ENCODE data around the gene SARNP. TPM values are rescaled to one million over a fixed set of nuclear protein-coding genes. Genes with fewer than 3 reads are reported as not detected.

Gene SARNP
- total RNA-seq, 1 donor from 2014 or later = 67.9 TPM

- Mint-ChIP-seq H3K4me1 (peaks cover 34% of the 10 kb centered on the region), H3K9me3 (no peaks in the 10 kb centered on the region), H3K36me3 (no peaks in the 10 kb centered on the region), H3K27me3 (ENCODE audit: low read depth) (no peaks in the 10 kb centered on the region), H3K27ac (no peak overlapping the region), H3K4me3 (no peak overlapping the region)
- DNase-seq (ENCODE audit: low spot score in 2 of 2, unreplicated experiment in 2 of 2) = no peak
- TF ChIP-seq, protein P1, sequence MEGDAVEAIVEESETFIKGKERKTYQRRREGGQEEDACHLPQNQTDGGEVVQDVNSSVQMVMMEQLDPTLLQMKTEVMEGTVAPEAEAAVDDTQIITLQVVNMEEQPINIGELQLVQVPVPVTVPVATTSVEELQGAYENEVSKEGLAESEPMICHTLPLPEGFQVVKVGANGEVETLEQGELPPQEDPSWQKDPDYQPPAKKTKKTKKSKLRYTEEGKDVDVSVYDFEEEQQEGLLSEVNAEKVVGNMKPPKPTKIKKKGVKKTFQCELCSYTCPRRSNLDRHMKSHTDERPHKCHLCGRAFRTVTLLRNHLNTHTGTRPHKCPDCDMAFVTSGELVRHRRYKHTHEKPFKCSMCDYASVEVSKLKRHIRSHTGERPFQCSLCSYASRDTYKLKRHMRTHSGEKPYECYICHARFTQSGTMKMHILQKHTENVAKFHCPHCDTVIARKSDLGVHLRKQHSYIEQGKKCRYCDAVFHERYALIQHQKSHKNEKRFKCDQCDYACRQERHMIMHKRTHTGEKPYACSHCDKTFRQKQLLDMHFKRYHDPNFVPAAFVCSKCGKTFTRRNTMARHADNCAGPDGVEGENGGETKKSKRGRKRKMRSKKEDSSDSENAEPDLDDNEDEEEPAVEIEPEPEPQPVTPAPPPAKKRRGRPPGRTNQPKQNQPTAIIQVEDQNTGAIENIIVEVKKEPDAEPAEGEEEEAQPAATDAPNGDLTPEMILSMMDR (IDR thresholded peaks at IDR 0.05; ENCODE audit: unreplicated experiment) = no peak
Observed at GRCh38 chr12:55733858-55734257, 83.7 kb downstream of the SARNP start.

DNA sequence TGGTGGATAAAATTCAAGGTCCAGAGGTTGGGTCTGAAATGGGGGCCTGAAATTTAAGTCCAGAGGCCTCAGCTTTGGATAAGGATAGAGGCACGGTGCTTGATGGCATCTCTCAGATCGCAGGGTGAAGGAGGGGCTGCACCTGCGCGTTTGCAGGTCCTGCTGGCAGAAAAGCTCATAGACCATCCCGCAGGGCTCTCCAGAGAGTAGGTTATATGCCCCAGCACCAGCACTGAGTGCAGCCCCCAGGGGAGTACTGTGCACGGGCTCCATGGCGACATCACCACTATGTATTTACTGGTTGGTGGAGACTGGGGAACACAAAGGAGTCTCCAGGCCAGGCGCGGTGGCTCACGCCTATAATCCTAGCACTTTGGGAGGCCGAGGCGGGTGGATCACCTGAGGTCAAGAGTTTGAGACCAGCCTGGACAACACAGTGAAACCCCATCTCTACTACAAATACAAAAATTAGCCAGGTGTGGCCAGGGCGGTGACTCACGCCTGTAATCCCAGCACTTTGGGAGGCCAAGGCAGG, 84.4 kb downstream of the SARNP start:
- H3K27ac Mint-ChIP-seq = no peak overlapping the region

DNA sequence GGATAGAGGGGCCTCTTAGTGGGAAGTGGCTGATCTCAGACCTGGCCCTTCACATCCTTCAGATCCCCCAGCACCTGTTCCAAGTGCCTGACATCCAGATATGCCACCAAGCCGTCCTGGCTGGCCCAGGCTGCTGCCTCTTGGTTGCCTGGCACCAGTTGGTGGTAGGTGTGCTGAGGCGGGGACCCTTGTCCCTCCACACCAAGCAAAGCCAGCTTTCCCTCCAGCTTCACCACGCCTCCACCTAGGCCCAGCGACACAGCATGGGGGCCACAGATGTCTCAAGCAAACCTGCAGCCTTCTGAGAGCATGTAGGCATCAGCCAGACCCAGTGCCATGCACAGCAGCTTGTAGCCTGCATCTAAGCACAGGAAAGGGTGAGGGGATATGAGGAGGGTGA, 85.2 kb downstream of the SARNP start:
- H3K9me3 Mint-ChIP-seq = no peaks in the 10 kb centered on the region
- DNase-seq (ENCODE audit: low spot score in 2 of 2, unreplicated experiment in 2 of 2) = no peak
- TF ChIP-seq, protein P1 (IDR thresholded peaks at IDR 0.05; ENCODE audit: unreplicated experiment) = no peak

More for the DNA sequence above, 84.4 kb downstream of the SARNP start:
- Mint-ChIP-seq H3K9me3 (no peaks in the 10 kb centered on the region), H3K36me3 (no peaks in the 10 kb centered on the region), H3K4me1 (peaks cover 30% of the 10 kb centered on the region), H3K27me3 (ENCODE audit: low read depth) (no peaks in the 10 kb centered on the region), H3K4me3 (no peak overlapping the region)
- TF ChIP-seq, protein P1 (IDR thresholded peaks at IDR 0.05; ENCODE audit: unreplicated experiment) = no peak
- no peak for DNase-seq (ENCODE audit: low spot score in 2 of 2, unreplicated experiment in 2 of 2)

DNA sequence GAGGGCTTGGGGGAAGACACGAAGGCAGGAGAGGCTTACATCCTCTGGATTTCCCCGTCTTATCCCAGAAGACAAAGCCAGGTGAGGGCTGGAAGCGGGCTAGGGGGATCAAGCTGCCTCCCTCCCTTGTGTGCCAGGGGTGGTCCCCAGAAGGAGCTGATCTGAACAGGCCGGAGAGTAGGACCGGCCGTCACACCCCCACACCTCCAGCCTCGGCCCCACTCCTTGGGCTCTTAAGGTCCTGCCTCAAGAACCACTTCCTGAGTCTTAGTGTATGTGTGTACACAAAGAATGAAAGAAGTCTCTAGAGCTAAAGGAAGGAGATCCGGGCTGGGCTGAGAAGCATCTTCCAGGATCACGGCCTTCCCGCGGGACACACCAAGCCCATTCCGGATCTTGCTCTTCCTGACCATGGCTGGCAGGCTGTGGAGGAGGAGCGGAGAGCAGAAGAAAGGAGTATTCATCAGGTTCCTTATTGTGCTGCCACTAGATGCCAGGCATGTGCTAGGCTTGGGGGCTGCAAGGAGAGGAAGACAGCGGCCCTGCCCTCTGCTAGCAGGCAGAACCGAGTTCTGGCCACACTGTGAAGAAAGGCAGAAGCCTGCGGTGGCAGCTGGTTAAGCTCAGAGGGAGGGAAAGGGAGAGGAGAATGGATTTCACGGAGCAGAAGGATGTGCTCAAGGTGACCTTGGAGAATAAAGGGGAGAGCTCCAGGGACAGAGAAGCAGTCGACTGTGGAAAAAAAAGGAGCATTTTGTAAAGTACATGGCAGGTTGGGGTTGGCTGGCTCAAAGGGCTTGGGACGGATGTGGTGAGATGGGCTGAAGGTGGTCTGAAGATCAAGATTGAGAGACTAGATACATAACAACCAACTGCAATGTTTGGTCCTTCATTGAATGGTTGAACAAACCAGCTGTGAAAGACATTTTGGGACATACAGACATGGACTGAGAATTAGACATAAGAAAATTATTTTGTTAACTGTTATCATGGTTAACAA, 87.4 kb downstream of the SARNP start:
- Mint-ChIP-seq H3K9me3 (no peaks in the 10 kb centered on the region), H3K27me3 (ENCODE audit: low read depth) (no peaks in the 10 kb centered on the region), H3K4me3 (peak overlapping the region; percentile 80), H3K27ac (peak overlapping the region; percentile 95), H3K36me3 (peaks cover 4% of the 10 kb centered on the region), H3K4me1 (peaks cover 30% of the 10 kb centered on the region)
- TF ChIP-seq, protein P1 (IDR thresholded peaks at IDR 0.05; ENCODE audit: unreplicated experiment) = no peak
- DNase-seq (ENCODE audit: low spot score in 2 of 2, unreplicated experiment in 2 of 2) = no peak

More for the DNA sequence above, 85.2 kb downstream of the SARNP start:
- Mint-ChIP-seq H3K36me3 (no peaks in the 10 kb centered on the region), H3K4me1 (peaks cover 27% of the 10 kb centered on the region), H3K27ac (no peak overlapping the region), H3K4me3 (no peak overlapping the region), H3K27me3 (ENCODE audit: low read depth) (no peaks in the 10 kb centered on the region)

DNA sequence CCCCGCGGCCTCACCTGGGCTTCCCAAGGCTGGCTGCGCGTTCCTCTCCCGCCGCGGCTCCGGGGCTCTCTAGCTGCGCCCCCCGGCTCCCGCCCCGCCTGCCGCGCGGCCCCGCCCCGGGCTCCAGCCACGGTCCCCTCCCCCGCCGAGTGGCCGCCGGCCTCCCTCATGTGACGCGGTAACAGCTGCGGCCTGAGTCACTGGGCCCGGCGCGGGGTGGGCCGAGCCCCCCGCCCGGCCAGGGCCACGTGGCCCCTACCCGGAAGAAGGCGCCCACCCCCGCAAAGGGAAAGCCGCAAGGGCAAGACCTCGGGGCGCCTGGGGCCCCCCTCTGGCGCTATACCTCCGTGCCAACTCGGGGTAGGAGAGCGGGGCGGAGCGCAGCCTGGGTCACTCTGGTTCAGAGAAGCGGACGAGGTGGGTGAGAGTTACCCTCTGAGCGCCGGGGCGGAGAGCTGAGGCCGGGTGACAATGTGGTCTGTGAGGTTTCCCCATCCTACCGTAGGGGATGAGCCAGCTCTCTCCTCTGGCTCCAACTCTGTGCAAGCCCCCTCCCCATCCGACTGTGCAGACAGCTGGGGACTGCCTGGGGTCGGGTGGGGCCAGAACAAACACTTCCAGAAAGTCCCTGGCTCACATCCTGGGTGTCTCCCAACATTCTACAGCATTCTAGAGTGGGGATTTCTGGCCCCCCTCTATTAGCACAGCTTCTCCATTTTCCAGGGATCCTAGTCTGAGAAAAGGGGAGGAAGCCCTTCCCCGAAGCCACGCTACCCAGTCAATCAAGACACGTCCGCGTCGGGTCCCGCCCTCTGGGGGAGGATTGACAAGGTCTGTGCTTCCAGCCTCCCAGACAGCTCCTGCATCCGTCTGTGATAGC, 88.3 kb downstream of the SARNP start, which contains the start of gene CD63:
TSS of gene CD63 (minus strand) at position 71 of the 880 bp plus-strand sequence. CDS start 668 bp downstream, outside the sequence.
- TF ChIP-seq, protein P1 (IDR thresholded peaks at IDR 0.05; ENCODE audit: unreplicated experiment) = no peak
- peaks cover 9% of the 10 kb centered on the region for H3K36me3 Mint-ChIP-seq
- H3K4me3 Mint-ChIP-seq = peak within 1 kb of the TSS; percentile 80
- peaks cover 31% of the 10 kb centered on the region for H3K4me1 Mint-ChIP-seq
- H3K9me3 Mint-ChIP-seq = no peaks in the 10 kb centered on the region
- DNase-seq (ENCODE audit: low spot score in 2 of 2, unreplicated experiment in 2 of 2) = peak; percentile 64 to 80
- H3K27me3 Mint-ChIP-seq (ENCODE audit: low read depth) = no peaks in the 10 kb centered on the region
- peak within 1 kb of the TSS; percentile 95 for H3K27ac Mint-ChIP-seq
